EH (cell line): ENCODE measurements around the gene CELF2.

Experiments
- DNase-seq: peaks from one replicate; pipeline ENCODE4 v3.0.0-alpha.2; 2015; ENCODE audit warnings: low read depth

Gene CELF2

GRCh38 chr10:11301571-11302111 is 284.0 kb downstream of the CELF2 start:
- DNase-seq = no peak

GRCh38 chr10:11302181-11302580 is 284.5 kb downstream of the CELF2 start:
- no peak for DNase-seq

- no peak for DNase-seq
These were observed 285.9 kb downstream of the CELF2 start for GRCh38 chr10:11303361-11304170.

GRCh38 chr10:11304906-11305585 is 287.4 kb downstream of the CELF2 start:
- no peak for DNase-seq

- no peak for DNase-seq
These were observed 288.3 kb downstream of the CELF2 start for GRCh38 chr10:11305825-11306593.

GRCh38 chr10:11307004-11307403 is 289.3 kb downstream of the CELF2 start:
- DNase-seq = no peak

- no peak for DNase-seq
These were observed 290.3 kb downstream of the CELF2 start for GRCh38 chr10:11307937-11308336.

- no peak for DNase-seq
These were observed 293.4 kb downstream of the CELF2 start for GRCh38 chr10:11311027-11311426.

- no peak for DNase-seq
These were observed 295.8 kb downstream of the CELF2 start for GRCh38 chr10:11313463-11313862.

GRCh38 chr10:11317936-11318670 is 300.4 kb downstream of the CELF2 start:
- DNase-seq = no peak

GRCh38 chr10:11318826-11319598 is 301.3 kb downstream of the CELF2 start:
- no peak for DNase-seq

GRCh38 chr10:11319990-11320602 is 302.4 kb downstream of the CELF2 start:
- no peak for DNase-seq

GRCh38 chr10:11320809-11321520 is 303.3 kb downstream of the CELF2 start:
- DNase-seq = no peak

- no peak for DNase-seq
These were observed 305.0 kb downstream of the CELF2 start for GRCh38 chr10:11322698-11323097.

- DNase-seq = no peak
These were observed 307.2 kb downstream of the CELF2 start for GRCh38 chr10:11324761-11325321.

GRCh38 chr10:11325817-11326216 is 308.1 kb downstream of the CELF2 start:
- peak; percentile 76 for DNase-seq

GRCh38 chr10:11326241-11326640 is 308.6 kb downstream of the CELF2 start:
- DNase-seq = no peak

- no peak for DNase-seq
These were observed 309.4 kb downstream of the CELF2 start for GRCh38 chr10:11326913-11327616.
